MV-4-11 (cell line): ENCODE results near the gene ZNF638.
"Not testable (repeated sequence)": the region's sequence is repeated elsewhere in the genome, so short reads cannot be mapped to it uniquely, and the experiment has no call there.

Experiments
- DNase-seq: peaks from one replicate; lab custom pipeline; 2025; lab: John Stamatoyannopoulos, UW

The ZNF638 gene

DNA sequence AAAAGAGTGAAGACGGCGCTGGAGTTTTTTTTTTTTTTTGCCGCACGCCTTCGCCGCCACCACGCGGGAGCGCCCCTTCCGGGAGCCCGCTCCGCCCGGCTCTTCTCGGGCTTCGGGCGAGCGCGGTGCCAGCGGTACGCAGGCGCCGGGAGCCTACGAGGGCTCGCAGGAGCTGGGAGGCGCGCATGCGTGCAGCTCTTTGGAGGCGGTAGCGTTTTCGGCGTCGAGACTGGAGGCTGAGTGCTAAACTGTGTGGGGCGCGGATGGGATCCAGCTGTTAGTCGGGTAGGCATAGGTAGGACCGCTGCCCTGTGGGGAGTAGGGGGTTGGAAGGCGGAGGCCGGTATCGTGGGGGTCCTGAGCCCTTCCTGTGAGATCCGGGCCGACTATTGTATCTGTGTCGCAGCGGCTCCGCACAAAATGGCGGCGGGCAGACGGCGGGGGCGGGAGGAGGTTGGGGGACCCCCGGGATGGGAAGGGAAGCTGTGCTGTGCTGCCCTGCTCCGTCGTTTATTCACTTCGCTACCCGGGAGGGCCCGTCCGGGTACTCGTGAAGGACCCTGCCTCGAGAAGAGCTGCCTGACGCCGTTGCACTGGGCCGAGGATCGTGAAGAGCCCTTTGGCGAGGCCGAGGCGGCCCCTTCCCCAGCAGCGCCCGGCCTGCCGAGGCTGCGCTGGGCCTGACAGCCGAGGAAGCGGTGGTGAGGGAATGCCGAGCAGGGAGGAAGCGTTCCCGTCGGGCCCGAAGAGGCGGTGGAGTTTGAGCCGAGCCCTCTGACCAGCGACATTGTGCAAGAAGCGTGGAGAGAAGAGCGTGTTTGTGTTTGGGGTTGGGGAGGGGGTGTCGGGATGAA lies at the start of gene ZNF638:
Gene ZNF638, plus strand, starts transcription at position 202 of the 854 bp plus-strand sequence. CDS start 17,173 bp downstream, outside the sequence.
- DNase-seq, result peak; percentile 89

GRCh38 chr2:71281950-71282349 lies 49.6 kb upstream of the ZNF638 start:
- DNase-seq, result no peak

DNA sequence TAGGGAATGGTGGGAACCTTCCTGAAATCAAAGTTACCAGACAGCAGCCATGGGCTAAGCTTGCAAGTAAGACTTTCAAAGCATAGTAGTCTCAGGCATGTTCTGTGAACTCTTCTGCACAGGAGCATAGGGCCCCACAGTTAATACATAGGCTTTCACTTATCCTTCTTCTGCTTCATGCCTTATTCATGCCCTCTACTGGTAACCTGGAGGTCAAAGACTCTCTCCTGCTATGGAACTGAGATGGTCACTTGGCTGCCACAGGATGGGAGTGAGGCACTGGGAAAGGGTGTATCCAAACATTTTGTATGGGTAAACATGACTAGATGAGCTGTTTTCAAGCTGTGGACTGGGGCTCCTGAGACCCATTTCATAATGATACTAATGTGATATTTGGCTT lies 49.1 kb upstream of the ZNF638 start:
- DNase-seq, result peak; percentile 32

DNA sequence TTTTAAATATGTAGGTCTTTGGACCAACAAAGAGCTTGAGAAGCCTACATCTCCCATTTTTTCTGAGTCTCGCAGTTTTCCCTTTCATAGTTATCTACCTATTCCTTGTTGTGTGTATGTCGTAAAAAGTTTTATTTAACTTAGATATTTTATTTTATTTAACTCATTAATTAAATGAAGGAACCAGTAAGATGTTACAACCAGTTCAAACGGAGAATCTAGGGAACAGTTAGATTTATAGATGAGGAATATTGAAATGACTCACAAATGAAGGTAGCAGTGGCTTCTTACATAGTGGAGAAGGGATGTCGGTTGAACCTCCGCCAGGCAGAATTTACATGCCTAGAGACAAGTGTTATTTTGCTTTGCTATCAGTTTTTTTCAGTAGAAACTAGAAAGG lies 48.5 kb upstream of the ZNF638 start:
- no peak for DNase-seq

DNA sequence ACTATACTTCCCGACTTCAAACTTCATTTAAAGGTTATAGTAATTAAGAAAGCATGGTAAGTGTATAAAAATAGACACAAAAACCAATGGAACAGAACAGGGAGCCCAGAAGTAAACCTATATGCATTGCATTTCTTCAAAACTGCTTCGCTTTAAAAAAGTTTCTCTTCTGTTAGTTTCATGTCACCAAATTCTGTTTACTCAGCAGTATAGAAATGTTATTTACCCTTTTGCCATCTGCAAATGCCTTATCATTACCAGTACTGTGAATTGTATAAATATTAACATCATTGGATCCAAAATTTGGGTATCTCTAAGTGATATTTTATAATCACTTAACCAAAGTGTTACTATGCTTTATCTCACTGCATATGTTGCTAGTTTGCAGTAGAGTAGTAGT lies 45.9 kb upstream of the ZNF638 start:
- no peak for DNase-seq

DNA sequence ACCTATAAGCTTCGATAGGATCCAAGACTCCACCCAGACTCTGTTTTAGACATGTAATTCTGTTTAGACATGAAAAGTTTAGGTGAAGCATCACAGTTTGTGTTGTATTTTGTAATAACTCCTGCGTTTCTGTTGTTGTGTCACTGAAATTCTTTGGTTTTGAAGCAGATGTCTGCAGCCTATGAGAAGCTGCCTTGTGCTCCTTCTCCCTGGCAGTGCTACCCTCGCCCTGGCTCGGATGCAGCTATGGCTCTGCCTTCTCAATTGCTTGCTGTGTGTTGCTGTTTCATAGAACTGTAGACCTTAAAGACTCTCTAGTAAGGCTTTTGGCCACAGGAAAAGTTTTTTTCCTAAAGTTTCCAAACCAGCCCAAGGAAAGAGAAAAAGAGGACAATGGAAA lies 40.2 kb upstream of the ZNF638 start:
- no peak for DNase-seq

DNA sequence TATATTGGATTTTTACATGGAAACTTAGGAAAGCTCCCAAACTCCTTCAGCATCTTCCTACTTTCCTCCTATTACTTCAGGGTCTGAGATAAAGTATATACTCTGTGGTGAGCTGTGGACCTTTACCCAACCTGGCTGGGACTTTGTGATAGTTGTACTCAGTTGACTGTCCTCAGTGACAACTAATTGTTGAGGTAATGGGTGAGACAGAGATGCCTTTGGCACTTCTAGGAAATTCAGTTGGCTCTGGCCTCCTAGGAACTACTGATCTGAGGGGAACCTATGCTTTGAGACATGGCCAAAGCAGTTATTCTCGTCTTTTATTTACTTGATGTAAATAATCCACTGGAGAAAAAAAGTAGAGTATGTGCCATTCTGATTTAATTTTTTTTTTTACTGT lies 39.4 kb upstream of the ZNF638 start:
- DNase-seq, result no peak

DNA sequence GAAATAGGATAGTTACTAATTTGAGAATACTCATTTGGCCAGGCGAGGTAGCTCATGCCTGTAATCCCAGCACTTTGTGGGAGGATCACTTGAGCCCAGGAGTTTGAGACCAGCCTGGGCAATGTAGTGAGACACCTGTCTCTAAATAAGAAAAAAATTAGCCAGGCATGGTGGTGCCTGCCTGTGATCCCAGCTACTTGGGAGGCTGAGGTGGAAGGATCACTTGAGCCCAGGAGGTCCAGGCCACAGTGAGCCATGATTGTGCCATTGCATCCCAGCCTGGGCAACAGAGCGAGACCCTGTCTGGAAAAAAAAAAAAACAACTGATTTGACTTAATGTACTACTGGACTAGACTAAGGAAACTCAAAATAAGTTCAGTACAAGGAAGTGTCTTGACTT lies 32.7 kb upstream of the ZNF638 start:
- DNase-seq, result no peak

DNA sequence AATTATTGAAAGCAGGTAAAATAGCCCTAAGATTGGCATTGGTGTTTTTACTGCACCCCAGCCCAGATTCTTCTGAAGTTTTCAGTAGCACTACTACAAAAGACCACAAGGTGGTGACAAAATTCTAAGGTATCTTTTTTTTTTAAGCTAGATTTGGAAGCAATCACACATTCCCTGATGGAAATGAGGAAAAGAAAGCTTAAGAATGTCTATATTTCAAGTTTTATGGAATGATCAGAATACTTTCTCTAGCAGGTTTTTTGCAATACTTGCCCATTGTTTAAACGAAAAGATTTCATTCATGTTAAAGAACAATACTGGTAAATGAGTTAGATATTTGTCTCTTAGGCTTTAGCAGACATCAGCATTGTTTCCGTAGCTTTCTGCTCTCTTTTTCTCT lies 32.1 kb upstream of the ZNF638 start:
- peak; percentile 11 for DNase-seq

- DNase-seq, result no peak
These were observed 27.7 kb upstream of the ZNF638 start for GRCh38 chr2:71303849-71304248.

DNA sequence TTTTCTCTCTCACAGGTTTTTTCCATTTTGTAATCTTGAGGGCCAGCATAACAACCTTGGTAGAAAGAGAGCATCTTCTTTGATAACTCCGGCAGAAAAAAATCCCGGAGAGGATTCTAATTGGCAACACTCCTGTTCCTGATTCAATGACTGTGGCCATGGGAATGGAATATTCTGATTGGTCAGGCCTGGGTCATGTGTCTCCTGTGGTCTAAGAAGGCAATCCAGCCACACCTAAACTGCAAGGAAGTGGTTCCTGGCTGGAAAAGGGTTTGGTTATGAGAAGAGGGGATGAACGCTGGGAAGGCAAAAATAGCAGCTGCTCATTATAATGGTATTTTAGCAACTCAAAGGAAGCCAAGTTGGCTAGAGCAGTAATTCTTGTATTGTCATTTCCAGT lies 24.8 kb upstream of the ZNF638 start:
- no peak for DNase-seq

DNA sequence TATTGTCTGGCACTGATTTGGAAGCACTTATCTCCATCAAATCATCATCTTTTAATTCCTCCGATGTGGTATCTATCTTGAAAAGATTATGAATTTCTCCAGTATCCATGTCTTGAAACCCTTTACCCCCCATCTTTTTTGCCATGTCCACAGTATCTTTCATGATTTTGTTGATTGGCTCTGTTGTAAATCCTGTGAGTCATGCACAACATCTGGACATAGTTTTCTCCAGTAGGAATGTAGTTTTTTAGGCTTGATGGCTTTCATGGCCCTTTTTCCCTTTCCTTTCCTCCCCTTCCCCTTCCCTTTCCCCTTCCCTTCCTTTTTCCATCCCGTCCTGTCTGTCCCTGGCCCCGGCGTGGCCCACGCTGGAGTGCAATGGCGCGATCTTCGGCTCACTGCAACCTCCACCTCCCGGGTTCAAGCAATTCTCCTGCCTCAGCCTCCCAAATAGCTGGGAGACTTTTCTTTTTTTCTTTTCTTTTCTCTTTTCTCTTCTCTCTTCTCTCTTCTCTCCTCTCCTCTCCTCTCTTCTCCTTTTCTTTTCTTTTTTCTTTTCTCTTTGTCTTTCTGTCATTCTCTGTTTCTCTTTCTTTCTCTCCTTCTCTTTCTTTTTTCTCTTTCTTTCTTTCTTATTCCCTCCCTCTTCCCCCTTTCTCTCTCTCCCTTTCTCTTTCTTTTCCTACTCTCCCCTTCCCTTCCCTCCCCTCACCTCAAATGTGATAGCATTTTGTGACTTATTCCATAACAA lies 18.4 kb upstream of the ZNF638 start:
- DNase-seq, result no peak

GRCh38 chr2:71317060-71317459 lies 14.5 kb upstream of the ZNF638 start:
- DNase-seq, result no peak

- DNase-seq, result not testable (repeated sequence)
These were observed 13.7 kb upstream of the ZNF638 start for GRCh38 chr2:71317900-71318299.

- DNase-seq, result no peak
These were observed 8.2 kb upstream of the ZNF638 start for GRCh38 chr2:71323386-71323785.

GRCh38 chr2:71326968-71327367 lies 4.6 kb upstream of the ZNF638 start:
- no peak for DNase-seq

DNA sequence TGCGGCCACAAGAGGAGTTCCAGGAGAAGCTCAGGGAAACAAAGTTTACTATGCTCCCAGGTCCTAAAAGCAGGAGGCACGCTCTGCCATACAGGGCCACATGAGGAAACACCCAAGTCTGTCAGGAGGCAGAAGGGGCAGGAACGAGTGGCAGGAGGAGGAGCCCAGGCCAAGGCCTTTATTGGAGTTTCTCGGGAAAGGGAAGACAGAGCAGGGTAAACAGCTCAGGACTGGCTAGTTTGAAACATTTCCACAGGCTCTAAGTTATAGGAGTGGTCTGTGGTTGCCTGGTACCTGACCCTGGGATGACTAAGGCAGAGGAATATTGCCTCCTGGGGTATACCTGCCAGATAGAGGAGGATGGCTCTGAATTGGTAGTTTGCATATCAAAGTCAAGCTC lies 3.7 kb upstream of the ZNF638 start:
- no peak for DNase-seq

GRCh38 chr2:71330155-71330554 lies 1.4 kb upstream of the ZNF638 start:
- no peak for DNase-seq

GRCh38 chr2:71330585-71331330 lies 824 bp upstream of the ZNF638 start:
- DNase-seq, result no peak

GRCh38 chr2:71331331-71331580 lies 326 bp upstream of the ZNF638 start:
- DNase-seq, result not testable (repeated sequence)

DNA sequence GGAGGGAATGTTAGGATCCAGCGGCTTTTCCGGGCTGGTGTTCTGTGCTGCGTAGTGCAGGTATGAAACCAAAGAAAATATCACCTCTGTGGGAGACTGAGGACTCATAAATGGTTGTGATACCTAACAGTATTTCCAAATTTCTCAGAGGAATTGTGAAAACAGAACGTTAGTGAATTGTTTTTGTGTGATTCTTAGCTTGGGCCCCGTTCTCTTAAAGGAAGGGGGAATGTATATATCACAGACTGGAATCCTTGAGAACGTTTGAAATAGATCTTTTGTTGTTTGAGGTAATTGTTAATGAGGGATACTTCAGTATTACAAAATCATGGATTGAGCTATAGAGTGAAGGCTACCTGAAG lies 834 bp downstream of the ZNF638 start:
- no peak for DNase-seq

GRCh38 chr2:71333619-71334018 lies 2.0 kb downstream of the ZNF638 start:
- no peak for DNase-seq

DNA sequence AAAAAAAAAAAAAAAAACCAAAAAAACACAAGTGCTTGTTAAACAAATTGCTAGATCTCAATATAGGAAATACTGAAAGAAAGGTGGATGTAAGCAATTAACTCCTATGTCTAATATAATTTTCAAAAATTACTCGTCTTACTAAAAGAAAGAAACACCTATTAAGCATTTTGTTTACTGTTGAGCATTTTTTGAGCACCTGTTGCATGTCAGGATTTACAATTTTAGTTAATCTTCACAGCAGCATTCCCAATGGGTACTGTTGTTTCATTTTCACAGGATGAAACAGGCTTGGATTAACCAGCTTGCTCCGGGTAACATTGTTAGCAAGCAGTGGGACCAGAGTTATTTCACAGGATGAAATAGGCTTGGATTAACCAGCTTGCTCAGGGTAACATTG lies 4.8 kb downstream of the ZNF638 start:
- no peak for DNase-seq
